ENCODE measurements around the gene COTL1. TPM values are rescaled to one million over a fixed set of nuclear protein-coding genes. Genes with fewer than 3 reads are reported as not detected.

Gene COTL1
- total RNA-seq, 1 experiment from 2014 or later: 102 TPM

GRCh38 chr16:84607694-84608093, 10.2 kb downstream of the COTL1 start:
- DNase-seq (ENCODE audit: low spot score) (no peak), ATAC-seq (no peak)
- Mint-ChIP-seq H3K27ac (no peak overlapping the region), H3K4me1 (peaks cover 21% of the 10 kb centered on the region), H3K27me3 (ENCODE audit: low read depth) (no peaks in the 10 kb centered on the region), H3K9me3 (peaks cover 8% of the 10 kb centered on the region), H3K36me3 (peaks cover 27% of the 10 kb centered on the region), H3K4me3 (no peak overlapping the region)
- ChIA-PET CTCF (interaction anchor here (1.1 kb wide), 1 partner anchor 101 kb away, joined by 3 read pairs; no protein-coding TSS in a partner anchor), POLR2A (no interaction called here)
- TF ChIP-seq ZNF263 (CRISPR knock-in tag; IDR thresholded peaks at IDR 0.05; ENCODE audit: low read depth) (no peak), ZNF396 (CRISPR knock-in tag; IDR thresholded peaks at IDR 0.05; ENCODE audit: borderline replicate concordance) (no peak), NR2C2 (CRISPR knock-in tag; IDR thresholded peaks at IDR 0.05) (no peak), ZNF671 (CRISPR knock-in tag; IDR thresholded peaks at IDR 0.05) (no peak), HMGA2 (CRISPR knock-in tag; IDR thresholded peaks at IDR 0.05) (no peak), TEAD1 (CRISPR knock-in tag; IDR thresholded peaks at IDR 0.05) (no peak), ZBTB43 (CRISPR knock-in tag; IDR thresholded peaks at IDR 0.05) (no peak), AR (CRISPR knock-in tag; IDR thresholded peaks at IDR 0.05) (no peak), SMAD3 (CRISPR knock-in tag; IDR thresholded peaks at IDR 0.05; ENCODE audit: borderline replicate concordance) (no peak), ZNF219 (CRISPR knock-in tag; IDR thresholded peaks at IDR 0.05; ENCODE audit: borderline replicate concordance) (no peak), USF1 (CRISPR knock-in tag; IDR thresholded peaks at IDR 0.05) (no peak), CTCF (IDR thresholded peaks at IDR 0.05) (no peak), MAX (CRISPR knock-in tag; IDR thresholded peaks at IDR 0.05) (no peak), RORB (CRISPR knock-in tag; IDR thresholded peaks at IDR 0.05) (no peak), HMGXB4 (CRISPR knock-in tag; IDR thresholded peaks at IDR 0.05) (no peak), TP53 (CRISPR knock-in tag; IDR thresholded peaks at IDR 0.05) (no peak)

GRCh38 chr16:84607061-84607460, 10.8 kb downstream of the COTL1 start:
- H3K9me3 Mint-ChIP-seq: peaks cover 8% of the 10 kb centered on the region
- H3K4me3 Mint-ChIP-seq: no peak overlapping the region
- H3K36me3 Mint-ChIP-seq: peaks cover 27% of the 10 kb centered on the region
- CTCF ChIA-PET: no interaction called here
- POLR2A ChIA-PET: no interaction called here
- no peak for DNase-seq (ENCODE audit: low spot score)
- TF ChIP-seq CBFB (CRISPR knock-in tag; IDR thresholded peaks at IDR 0.05; ENCODE audit: low read depth) (no peak), PREB (CRISPR knock-in tag; IDR thresholded peaks at IDR 0.05; ENCODE audit: borderline replicate concordance) (no peak), RELA (CRISPR knock-in tag; IDR thresholded peaks at IDR 0.05; ENCODE audit: borderline replicate concordance) (no peak)
- H3K27ac Mint-ChIP-seq: no peak overlapping the region
- ATAC-seq: no peak
- H3K27me3 Mint-ChIP-seq (ENCODE audit: low read depth): no peaks in the 10 kb centered on the region
- peaks cover 21% of the 10 kb centered on the region for H3K4me1 Mint-ChIP-seq

Data from WTC11 (cell line).